Activated T-helper 1 cell treated with Interleukin-2 at 50 U/mL for 16 hours (primary cell): ENCODE data around the gene DENND4A.
"Not testable (repeated sequence)": the region's sequence is repeated elsewhere in the genome, so short reads cannot be mapped to it uniquely, and the experiment has no call there.

ENCODE experiments used
- DNase-seq: peaks from one replicate; pipeline ENCODE4 v3.0.0-alpha.2; 2020; ENCODE audit warnings: low read depth

The DENND4A gene

DNA sequence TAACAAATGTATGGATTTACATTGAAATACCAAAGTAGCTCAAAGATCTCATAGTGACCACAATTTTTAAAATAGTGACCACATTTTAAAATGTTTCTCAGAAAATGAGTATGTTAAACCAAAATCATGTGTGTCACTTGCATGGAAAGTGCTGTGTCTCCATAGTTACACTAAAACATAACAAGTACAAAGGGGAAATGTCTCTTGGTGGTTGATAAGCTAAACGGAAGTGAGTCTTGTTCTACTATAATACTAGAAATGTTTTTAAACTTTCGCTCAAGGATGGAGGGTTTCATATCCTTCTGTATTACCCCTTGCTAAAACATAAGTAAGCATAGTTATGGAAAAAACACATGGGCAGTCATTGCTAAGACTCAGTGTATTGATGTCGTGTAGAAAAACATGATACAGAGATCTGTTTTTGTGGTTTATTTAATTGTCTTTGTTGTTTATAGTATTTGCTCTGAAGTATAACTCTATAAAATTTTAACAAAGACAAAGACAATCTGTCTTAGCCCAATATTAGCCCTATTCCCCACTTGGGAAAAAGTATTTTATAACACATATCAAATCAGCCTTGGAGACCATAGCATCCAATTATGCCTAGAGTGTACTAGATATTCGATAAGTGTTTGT, 27.0 kb upstream of the DENND4A start:
- no peak for DNase-seq

DNA sequence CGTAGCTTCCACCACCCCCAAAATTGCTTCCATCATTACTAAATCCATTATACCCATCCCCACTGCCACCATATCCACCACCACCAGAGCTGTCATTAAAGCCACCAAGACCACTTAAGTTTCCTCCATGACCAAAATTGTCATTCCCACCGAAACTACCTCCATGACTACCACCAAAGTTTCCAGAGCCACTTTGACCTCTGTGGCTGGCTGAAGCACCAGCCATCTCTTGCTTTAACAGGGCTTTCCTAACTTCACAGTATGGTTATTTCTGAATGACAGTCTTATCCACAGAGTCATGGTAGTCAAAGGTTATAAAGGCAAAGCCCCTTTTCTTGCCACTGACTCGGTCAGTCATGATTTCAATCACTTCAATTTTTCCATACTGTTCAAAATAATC, 24.3 kb upstream of the DENND4A start:
- DNase-seq = no peak

DNA sequence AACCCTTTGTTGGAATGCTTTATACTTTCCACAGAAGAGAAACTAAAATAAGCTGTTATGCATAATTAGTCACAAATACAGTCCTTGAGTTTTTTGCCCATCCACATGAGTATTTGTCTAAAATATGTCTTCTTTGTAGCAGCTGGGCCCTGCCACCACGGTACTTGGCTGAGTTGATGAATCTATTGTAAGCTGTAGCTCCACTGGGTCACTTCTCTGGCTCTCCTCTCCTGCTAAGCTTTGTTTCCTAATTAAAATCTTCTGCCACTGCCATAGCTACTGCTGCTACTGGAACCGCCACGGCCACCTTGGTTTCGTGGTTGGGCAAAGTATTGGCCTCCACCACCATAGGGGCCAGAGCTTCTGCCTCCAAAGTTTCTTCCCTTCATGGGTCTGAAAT, 23.9 kb upstream of the DENND4A start:
- not testable (repeated sequence) for DNase-seq

- DNase-seq = not testable (repeated sequence)
These were observed 22.2 kb upstream of the DENND4A start for GRCh38 chr15:65814271-65814670.

GRCh38 chr15:65812916-65813315, 20.8 kb upstream of the DENND4A start:
- DNase-seq = no peak

GRCh38 chr15:65812467-65812866, 20.4 kb upstream of the DENND4A start:
- no peak for DNase-seq

DNA sequence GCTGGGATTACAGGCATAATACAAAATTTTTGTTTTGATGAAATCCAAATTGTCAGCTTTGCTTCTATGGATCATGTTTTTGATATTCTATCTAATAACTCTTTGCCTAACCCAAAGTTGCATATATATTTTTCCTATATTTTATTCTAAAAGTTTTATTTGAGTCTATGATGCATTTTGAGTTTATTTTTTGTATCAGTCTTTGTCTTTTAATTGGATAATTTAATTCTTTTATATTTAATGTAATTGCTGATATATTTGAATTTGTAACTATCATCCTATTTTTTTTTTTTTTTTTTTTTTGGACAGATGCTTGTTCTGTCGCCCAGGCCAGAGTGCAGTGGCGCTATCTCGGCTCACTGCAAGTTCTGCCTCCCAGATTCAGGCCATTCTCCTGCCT, 19.7 kb upstream of the DENND4A start:
- DNase-seq = no peak

DNA sequence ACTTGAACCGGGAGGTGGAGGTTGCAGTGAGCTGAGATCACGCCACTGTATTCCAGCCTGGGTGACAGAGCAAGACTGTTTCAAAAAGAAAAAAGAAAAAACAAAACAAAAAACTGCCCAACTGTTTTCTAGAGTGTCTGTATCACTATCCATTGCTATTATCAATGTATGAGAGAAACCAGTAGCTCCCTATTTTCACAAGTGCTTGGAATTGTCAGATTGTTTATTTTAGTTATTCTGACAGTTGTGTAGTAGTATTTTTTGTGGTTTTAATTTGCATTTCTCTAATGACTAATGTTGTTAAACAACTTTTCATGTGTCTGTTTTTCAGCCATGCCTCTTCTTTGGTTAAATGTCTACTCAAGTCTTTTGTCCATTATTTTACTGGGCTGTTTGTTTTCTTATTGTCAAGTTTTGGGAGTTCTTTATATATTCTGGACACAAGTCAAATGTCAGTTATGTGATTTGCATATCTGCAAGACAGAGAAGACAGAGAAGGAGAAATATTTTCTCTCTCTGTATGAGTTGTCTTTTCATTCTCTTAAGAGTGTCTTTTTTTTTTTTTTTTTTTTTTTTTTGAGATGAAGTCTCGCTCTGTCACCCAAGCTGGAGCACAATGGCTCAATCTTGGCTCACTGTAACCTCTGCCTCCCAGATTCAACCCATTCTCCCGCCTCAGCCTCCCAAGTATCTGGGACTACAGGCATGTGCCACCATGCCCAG, 19.1 kb upstream of the DENND4A start:
- DNase-seq = not testable (repeated sequence)

DNA sequence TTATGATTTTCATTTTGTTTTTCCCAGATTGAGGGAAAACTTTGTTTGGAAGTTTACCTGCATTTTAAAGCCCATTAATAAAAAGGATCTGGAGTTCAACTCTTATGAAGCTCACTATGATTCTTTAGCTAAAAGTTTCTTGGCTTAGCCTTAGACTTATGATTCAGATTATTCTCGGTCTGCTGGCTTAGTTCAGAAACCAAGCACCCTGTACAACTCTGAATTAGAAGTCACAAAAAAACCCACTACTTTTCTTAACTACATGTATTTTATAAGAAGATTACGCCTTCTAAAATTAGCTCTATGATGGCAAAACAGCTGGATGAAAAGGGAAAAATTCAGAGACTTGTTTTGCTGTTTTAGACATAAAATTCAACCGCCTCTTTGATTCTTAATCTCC, 14.3 kb upstream of the DENND4A start:
- DNase-seq = no peak

DNA sequence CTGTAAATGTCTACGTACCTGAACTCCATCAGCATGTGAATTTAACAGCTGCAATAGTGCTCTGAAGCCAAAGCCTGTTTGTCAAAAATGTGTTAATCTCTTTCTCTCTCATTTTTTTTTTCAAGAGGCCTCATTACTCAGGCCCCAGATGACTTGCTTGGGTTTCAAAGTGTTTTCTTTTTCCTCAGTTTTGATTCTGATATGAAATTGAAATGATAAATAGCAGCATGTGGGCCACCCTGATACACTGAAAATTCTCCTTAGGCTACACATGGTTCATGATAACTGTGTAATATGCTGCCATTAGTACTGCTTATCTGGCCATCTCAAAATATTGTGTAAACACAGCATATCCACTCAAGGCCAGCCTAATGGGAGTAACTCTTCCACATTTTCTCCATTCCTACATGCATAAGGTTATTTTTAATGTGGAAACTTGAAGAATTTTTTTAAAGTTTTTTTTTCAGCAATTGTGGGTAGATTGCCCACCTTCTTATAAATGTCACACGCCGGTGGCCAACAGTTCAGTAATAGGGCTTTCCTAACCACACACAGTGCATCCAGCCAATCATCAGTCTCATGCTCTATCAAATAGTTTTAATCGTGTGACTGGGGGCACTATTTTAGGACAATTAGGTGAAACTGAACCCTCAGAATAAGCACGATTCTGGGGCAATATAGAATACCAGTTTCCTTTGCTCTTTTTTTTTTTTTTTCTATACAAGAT, 13.1 kb upstream of the DENND4A start:
- DNase-seq = no peak

DNA sequence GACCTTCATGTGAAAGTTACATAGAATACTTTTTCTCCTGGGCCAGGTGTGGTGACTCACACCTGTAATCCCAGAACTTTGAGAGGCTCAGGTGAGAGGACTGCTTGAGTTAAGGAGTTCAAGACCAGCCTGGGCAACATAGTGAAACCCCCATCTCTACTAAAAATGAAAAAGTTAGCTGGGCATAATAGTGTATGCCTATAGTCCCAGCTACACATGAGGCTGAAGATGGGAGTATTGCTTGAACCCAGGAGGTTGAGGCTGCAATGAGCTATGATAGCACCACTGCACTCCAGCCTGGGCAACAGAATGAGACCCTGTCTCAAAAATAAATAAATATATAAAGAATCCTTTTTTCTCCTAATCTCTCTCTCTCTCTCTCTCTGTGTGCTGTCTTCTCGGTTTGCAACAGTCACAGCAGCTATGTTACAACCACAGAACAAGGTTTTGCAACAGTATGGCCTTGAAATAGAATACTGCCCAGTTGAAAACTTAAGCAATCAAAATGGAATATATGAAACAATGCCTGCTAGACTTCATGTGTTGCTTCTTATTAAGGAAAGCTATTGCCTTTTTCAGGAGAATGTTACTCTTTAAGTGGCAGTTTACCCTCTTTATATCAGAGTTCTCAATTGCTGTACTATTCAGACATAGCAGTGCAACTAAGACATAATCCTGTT, 12.3 kb upstream of the DENND4A start:
- DNase-seq = no peak

- no peak for DNase-seq
These were observed 9.2 kb upstream of the DENND4A start for GRCh38 chr15:65801229-65801805.

GRCh38 chr15:65796610-65797078, 4.6 kb upstream of the DENND4A start:
- DNase-seq = no peak

GRCh38 chr15:65795663-65796216, 3.6 kb upstream of the DENND4A start:
- DNase-seq = no peak

- no peak for DNase-seq
These were observed 1.7 kb upstream of the DENND4A start for GRCh38 chr15:65793818-65794104.

DNA sequence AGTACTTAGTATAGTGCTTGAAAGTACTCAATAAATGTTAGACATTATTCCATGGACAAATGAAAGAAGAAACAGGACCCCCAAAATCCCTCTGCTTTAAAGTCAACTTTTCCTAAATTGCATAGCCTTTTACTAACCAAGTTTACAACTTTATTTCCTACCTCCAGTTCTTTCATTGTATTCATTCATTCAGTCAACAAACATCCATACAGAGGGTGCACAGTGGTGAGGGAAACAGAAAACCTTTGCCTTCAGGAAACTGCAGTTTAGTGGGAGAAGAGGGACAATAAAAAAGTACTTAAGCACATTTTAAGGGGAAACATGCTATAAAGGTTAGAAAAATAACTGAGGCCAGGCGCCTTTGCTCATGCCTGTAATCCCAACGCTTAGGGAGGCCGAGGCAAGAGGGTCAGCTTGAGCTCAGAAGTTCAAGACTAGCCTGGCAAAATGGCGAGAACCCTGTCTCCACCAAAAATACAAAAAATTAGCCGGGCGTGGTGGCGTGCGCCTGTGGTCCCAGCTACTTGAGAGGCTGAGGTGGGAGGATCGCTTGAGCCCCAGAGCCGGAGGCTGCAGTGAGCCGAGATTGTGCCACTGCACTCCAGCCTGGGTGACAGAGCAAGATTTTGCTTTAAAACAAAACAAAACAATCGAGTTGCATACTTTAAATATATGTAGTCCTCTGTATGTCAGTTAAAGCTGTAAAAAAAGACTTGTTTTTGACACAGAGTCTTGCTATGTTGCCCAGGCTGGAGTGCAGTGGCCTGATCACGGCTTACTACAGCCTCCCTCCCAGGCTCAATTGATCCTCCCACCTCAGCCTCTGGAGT, 1.1 kb upstream of the DENND4A start:
- DNase-seq = no peak

- DNase-seq = peak; percentile 24
These were observed 557 bp downstream of the DENND4A start for GRCh38 chr15:65791335-65792137.

GRCh38 chr15:65790694-65791334, 1.3 kb downstream of the DENND4A start:
- DNase-seq = no peak

GRCh38 chr15:65789759-65790425, 2.2 kb downstream of the DENND4A start:
- DNase-seq = no peak
